OCI-LY1 (cell line): ENCODE measurements around the gene SGPP2.

Experiments
- EZH2 ChIP-seq: fragments of 200-600 bp; sonication (generic), shearing (Covaris generic); IDR thresholded peaks from 2 replicates; pipeline ENCODE4 v1.8.0; 2017; ENCODE audit warnings: borderline replicate concordance, mixed run types, mild to moderate bottlenecking, antibody characterized with exemption, low read length, moderate library complexity, mixed read lengths
- TF ChIP-seq, protein P1 (sequence below): fragments of 200-600 bp; sonication (generic), shearing (Covaris generic); IDR thresholded peaks from 2 replicates; pipeline ENCODE4 v1.5.1; 2017; ENCODE audit warnings: mild to moderate bottlenecking, antibody characterized with exemption, low read length, moderate library complexity, mixed read lengths

DNA sequence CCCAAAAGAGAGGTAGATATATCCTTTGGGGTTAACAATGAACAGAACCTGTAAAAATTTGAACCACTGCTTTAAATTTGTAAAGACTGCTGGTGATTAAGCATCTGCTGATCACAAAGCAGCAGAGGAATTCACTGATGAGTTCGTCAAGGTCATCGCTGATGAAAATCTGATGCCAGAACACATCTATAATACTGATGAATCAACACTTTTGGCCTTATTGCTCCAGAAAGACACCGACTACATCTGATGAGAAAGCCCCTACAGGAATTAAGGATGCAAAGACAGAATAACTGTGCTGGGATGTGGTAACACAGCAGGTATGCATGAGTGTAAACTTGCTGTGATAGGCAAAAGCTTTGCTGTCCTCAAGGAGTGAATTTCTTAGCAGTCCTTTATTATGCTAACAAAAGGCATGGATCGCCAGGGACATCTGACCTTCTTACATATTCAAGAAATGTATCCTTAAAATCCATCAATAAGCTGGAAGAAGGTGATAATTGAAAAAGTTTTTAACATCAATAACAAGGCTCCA, 30.5 kb upstream of the SGPP2 start:
- TF ChIP-seq, protein P1, sequence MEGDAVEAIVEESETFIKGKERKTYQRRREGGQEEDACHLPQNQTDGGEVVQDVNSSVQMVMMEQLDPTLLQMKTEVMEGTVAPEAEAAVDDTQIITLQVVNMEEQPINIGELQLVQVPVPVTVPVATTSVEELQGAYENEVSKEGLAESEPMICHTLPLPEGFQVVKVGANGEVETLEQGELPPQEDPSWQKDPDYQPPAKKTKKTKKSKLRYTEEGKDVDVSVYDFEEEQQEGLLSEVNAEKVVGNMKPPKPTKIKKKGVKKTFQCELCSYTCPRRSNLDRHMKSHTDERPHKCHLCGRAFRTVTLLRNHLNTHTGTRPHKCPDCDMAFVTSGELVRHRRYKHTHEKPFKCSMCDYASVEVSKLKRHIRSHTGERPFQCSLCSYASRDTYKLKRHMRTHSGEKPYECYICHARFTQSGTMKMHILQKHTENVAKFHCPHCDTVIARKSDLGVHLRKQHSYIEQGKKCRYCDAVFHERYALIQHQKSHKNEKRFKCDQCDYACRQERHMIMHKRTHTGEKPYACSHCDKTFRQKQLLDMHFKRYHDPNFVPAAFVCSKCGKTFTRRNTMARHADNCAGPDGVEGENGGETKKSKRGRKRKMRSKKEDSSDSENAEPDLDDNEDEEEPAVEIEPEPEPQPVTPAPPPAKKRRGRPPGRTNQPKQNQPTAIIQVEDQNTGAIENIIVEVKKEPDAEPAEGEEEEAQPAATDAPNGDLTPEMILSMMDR: no peak
- no peak for TF ChIP-seq EZH2
